ENCODE results near the gene GPALPP1.

DNA sequence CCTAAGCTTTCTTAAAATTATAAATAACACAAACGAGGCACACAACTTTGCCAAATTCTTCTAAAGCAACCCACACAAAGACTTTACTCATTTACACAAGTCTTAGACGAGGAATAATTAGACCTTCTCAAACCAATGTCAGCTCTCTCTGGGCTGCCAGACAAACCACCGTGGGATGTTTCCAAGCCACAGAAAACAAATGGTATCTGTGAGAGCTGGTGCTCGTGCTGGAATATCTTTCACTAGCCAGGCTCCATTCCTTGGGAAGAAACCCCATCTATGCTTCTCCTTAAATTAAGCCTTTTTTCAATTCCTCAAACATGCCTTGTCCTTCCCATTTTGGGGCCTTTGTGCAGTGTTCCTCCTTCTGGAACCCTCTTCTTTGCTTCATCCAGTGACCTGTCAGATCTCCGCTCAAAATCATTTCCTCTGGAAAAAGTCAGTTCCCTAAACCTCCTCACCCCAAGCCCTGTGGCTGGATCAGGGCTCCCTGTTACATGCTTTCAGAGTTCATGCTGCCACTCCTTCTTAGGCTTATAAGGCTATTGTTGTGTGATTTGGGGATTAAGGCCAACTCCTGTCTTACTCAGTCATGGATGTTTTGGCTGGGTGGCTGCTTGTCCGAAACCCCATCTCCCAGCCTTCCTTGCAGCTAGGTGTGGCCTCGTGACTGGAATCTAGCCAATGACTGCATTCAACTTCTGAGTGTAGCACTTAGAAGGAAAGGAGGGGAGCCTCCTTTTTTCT, 66.7 kb downstream of the GPALPP1 start:
- TF ChIP-seq, protein P1, sequence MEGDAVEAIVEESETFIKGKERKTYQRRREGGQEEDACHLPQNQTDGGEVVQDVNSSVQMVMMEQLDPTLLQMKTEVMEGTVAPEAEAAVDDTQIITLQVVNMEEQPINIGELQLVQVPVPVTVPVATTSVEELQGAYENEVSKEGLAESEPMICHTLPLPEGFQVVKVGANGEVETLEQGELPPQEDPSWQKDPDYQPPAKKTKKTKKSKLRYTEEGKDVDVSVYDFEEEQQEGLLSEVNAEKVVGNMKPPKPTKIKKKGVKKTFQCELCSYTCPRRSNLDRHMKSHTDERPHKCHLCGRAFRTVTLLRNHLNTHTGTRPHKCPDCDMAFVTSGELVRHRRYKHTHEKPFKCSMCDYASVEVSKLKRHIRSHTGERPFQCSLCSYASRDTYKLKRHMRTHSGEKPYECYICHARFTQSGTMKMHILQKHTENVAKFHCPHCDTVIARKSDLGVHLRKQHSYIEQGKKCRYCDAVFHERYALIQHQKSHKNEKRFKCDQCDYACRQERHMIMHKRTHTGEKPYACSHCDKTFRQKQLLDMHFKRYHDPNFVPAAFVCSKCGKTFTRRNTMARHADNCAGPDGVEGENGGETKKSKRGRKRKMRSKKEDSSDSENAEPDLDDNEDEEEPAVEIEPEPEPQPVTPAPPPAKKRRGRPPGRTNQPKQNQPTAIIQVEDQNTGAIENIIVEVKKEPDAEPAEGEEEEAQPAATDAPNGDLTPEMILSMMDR (conservative IDR thresholded peaks at IDR 0.05 in 1 of 2, IDR thresholded peaks at IDR 0.05 in 1 of 2; ENCODE audit: low read depth in 1 of 2, low read length in 2 of 2) = no peak
- TF ChIP-seq EZH2 (IDR thresholded peaks at IDR 0.05; ENCODE audit: low read length, missing control alignments) = no peak

Measured in fibroblast of lung (primary cell).